IPS-15b (cell line): ENCODE measurements around the gene GADD45G.

Experiments used
- H3K27me3 ChIP-seq: one replicate; pipeline ENCODE4 v1.6.1; 2013; ENCODE audit warnings: low read length; ENCODE audit not compliant: control insufficient read depth, insufficient read depth
- H3K36me3 ChIP-seq: one replicate; pipeline ENCODE4 v1.6.1; 2013; ENCODE audit warnings: low read length; ENCODE audit not compliant: control insufficient read depth, insufficient read depth
- H3K4me1 ChIP-seq: one replicate; pipeline ENCODE4 v1.6.1; 2013; ENCODE audit warnings: mild to moderate bottlenecking, low read length; ENCODE audit not compliant: control insufficient read depth, insufficient read depth
- H3K4me3 ChIP-seq: one replicate; pipeline ENCODE4 v1.5.1; 2013; ENCODE audit warnings: low read depth, low read length
- H3K9ac ChIP-seq: one replicate; pipeline ENCODE4 v1.6.1; 2013; ENCODE audit warnings: low read depth, mild to moderate bottlenecking, low read length
- H3K9me3 ChIP-seq: one replicate; pipeline ENCODE4 v1.6.1; 2013; ENCODE audit warnings: mild to moderate bottlenecking, low read length; ENCODE audit not compliant: control insufficient read depth, insufficient read depth

Gene GADD45G

GRCh38 chr9:89635816-89636215 is 31.0 kb downstream of the GADD45G start:
- H3K27me3 ChIP-seq, result no peaks in the 10 kb centered on the region
- H3K36me3 ChIP-seq, result no peaks in the 10 kb centered on the region
- H3K9me3 ChIP-seq, result no peaks in the 10 kb centered on the region
- H3K4me1 ChIP-seq, result no peaks in the 10 kb centered on the region
- no peak overlapping the region for H3K9ac ChIP-seq
- no peak overlapping the region for H3K4me3 ChIP-seq

- no peaks in the 10 kb centered on the region for H3K9me3 ChIP-seq
- H3K9ac ChIP-seq, result no peak overlapping the region
- H3K36me3 ChIP-seq, result no peaks in the 10 kb centered on the region
- no peaks in the 10 kb centered on the region for H3K4me1 ChIP-seq
- no peak overlapping the region for H3K4me3 ChIP-seq
- H3K27me3 ChIP-seq, result no peaks in the 10 kb centered on the region
Observed at GRCh38 chr9:89637787-89638186, 33.0 kb downstream of the GADD45G start.

- Histone ChIP-seq H3K36me3 (no peaks in the 10 kb centered on the region), H3K27me3 (no peaks in the 10 kb centered on the region), H3K9me3 (no peaks in the 10 kb centered on the region), H3K4me3 (no peak overlapping the region), H3K4me1 (no peaks in the 10 kb centered on the region), H3K9ac (no peak overlapping the region)
Observed at GRCh38 chr9:89638359-89638758, 33.5 kb downstream of the GADD45G start.

- Histone ChIP-seq H3K9me3 (no peaks in the 10 kb centered on the region), H3K36me3 (no peaks in the 10 kb centered on the region), H3K4me3 (no peak overlapping the region), H3K27me3 (no peaks in the 10 kb centered on the region), H3K9ac (no peak overlapping the region), H3K4me1 (no peaks in the 10 kb centered on the region)
Observed at GRCh38 chr9:89638893-89639292, 34.1 kb downstream of the GADD45G start.

GRCh38 chr9:89639367-89639795 is 34.6 kb downstream of the GADD45G start:
- Histone ChIP-seq H3K9ac (no peak overlapping the region), H3K27me3 (no peaks in the 10 kb centered on the region), H3K9me3 (no peaks in the 10 kb centered on the region), H3K36me3 (no peaks in the 10 kb centered on the region), H3K4me3 (no peak overlapping the region), H3K4me1 (no peaks in the 10 kb centered on the region)

GRCh38 chr9:89639961-89640360 is 35.1 kb downstream of the GADD45G start:
- Histone ChIP-seq H3K9me3 (no peaks in the 10 kb centered on the region), H3K4me1 (no peaks in the 10 kb centered on the region), H3K4me3 (no peak overlapping the region), H3K9ac (no peak overlapping the region), H3K36me3 (no peaks in the 10 kb centered on the region), H3K27me3 (no peaks in the 10 kb centered on the region)

- Histone ChIP-seq H3K36me3 (no peaks in the 10 kb centered on the region), H3K27me3 (no peaks in the 10 kb centered on the region), H3K9ac (no peak overlapping the region), H3K4me1 (no peaks in the 10 kb centered on the region), H3K4me3 (no peak overlapping the region), H3K9me3 (no peaks in the 10 kb centered on the region)
Observed at GRCh38 chr9:89640361-89640760, 35.5 kb downstream of the GADD45G start.

- Histone ChIP-seq H3K36me3 (no peaks in the 10 kb centered on the region), H3K4me1 (no peaks in the 10 kb centered on the region), H3K27me3 (no peaks in the 10 kb centered on the region), H3K9ac (no peak overlapping the region), H3K4me3 (no peak overlapping the region), H3K9me3 (no peaks in the 10 kb centered on the region)
Observed at GRCh38 chr9:89640801-89641200, 36.0 kb downstream of the GADD45G start.

GRCh38 chr9:89641980-89642379 is 37.2 kb downstream of the GADD45G start:
- Histone ChIP-seq H3K4me1 (no peaks in the 10 kb centered on the region), H3K9ac (no peak overlapping the region), H3K9me3 (no peaks in the 10 kb centered on the region), H3K36me3 (no peaks in the 10 kb centered on the region), H3K4me3 (no peak overlapping the region), H3K27me3 (no peaks in the 10 kb centered on the region)

GRCh38 chr9:89642789-89643188 is 38.0 kb downstream of the GADD45G start:
- Histone ChIP-seq H3K4me3 (no peak overlapping the region), H3K4me1 (no peaks in the 10 kb centered on the region), H3K27me3 (no peaks in the 10 kb centered on the region), H3K9ac (no peak overlapping the region), H3K9me3 (no peaks in the 10 kb centered on the region), H3K36me3 (no peaks in the 10 kb centered on the region)

- Histone ChIP-seq H3K4me3 (no peak overlapping the region), H3K36me3 (no peaks in the 10 kb centered on the region), H3K9ac (no peak overlapping the region), H3K9me3 (no peaks in the 10 kb centered on the region), H3K4me1 (no peaks in the 10 kb centered on the region), H3K27me3 (no peaks in the 10 kb centered on the region)
Observed at GRCh38 chr9:89646189-89646939, 41.6 kb downstream of the GADD45G start.

GRCh38 chr9:89647366-89648128 is 42.7 kb downstream of the GADD45G start:
- H3K27me3 ChIP-seq, result no peaks in the 10 kb centered on the region
- H3K9ac ChIP-seq, result no peak overlapping the region
- H3K4me3 ChIP-seq, result no peak overlapping the region
- no peaks in the 10 kb centered on the region for H3K36me3 ChIP-seq
- peaks cover 4% of the 10 kb centered on the region for H3K4me1 ChIP-seq
- H3K9me3 ChIP-seq, result no peaks in the 10 kb centered on the region
